ENCODE measurements around the gene FAIM. TPM values are rescaled to one million over a fixed set of nuclear protein-coding genes. Genes with fewer than 3 reads are reported as not detected.
"Not testable (repeated sequence)": the region's sequence is repeated elsewhere in the genome, so short reads cannot be mapped to it uniquely, and the experiment has no call there.

The FAIM gene
- total RNA-seq, 4 donors from 2014 or later: 5.1 to 12.5 (median 7.1) TPM

DNA sequence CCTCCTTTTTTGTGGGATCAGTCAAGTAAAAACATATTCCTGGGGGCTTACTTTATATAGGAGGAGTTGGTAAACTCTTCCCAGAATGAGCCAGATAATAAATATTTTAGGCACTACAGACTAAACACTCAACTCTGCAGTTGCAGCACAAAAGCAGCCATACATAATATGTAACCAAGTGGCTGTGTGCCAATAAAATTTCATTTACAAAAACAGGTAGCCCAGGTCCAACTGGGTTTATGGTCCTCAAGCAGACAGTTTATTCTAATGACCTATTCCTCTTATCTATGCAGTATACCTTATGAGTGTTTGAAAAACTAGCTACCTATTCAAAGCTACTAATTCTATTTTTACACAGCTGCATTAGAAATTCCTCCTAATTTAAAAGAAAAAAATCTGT lies 61.8 kb downstream of the FAIM start:
- TF ChIP-seq POLR2A (IDR thresholded peaks at IDR 0.05): no peak
- TF ChIP-seq, protein P1, sequence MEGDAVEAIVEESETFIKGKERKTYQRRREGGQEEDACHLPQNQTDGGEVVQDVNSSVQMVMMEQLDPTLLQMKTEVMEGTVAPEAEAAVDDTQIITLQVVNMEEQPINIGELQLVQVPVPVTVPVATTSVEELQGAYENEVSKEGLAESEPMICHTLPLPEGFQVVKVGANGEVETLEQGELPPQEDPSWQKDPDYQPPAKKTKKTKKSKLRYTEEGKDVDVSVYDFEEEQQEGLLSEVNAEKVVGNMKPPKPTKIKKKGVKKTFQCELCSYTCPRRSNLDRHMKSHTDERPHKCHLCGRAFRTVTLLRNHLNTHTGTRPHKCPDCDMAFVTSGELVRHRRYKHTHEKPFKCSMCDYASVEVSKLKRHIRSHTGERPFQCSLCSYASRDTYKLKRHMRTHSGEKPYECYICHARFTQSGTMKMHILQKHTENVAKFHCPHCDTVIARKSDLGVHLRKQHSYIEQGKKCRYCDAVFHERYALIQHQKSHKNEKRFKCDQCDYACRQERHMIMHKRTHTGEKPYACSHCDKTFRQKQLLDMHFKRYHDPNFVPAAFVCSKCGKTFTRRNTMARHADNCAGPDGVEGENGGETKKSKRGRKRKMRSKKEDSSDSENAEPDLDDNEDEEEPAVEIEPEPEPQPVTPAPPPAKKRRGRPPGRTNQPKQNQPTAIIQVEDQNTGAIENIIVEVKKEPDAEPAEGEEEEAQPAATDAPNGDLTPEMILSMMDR (IDR thresholded peaks at IDR 0.05): no peak
- no peak for DNase-seq (ENCODE audit: low spot score in 2 of 2)
- intact Hi-C loops (cut with DNase I; ENCODE audit: low total_unique reads): no loop called here
- H3K4me3 ChIP-seq (ENCODE audit: low read depth, poor library complexity, severe bottlenecking): no peak overlapping the region

DNA sequence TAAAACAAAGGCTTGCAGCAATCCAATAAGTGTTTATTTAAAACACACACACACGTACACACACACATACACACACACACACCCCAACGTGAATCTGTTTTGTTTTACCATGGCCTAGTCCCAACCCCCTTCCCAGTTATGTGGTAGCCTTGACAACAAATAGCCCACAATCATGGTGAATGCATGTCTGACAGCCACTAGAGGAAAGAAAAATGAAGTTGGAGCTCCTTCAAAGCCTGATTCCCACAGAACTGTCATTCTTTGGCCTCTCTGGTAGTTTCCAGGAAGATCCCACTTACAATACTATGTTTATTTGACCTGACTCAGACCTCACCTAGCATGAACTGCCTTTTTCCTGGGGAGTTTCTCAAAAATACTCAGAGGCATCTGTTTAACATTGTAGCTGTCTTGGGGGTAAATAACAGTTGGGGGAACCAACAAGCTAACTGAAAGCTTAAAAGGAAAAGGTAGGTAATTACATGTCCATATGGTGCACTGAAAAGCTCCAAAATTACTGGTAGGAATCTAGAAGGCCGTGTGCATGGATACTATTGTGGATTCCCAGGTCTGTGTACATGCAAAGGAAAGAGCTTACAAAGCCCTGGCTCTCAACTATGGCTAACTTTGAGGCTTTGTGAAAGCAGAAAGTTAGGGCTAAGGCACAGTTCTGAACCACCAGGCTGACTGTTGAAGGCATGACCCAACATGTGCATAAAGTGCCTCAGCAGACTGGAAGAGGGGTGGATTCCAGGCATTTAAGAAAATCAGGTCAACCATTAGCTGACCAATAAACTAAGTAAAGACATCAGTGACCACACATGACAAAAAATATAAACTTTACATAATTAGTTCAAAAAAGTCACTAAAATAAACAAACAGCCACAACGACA lies 65.3 kb downstream of the FAIM start:
- TF ChIP-seq POLR2A (IDR thresholded peaks at IDR 0.05): no peak
- TF ChIP-seq, protein P1 (IDR thresholded peaks at IDR 0.05): no peak
- intact Hi-C loops (cut with DNase I; ENCODE audit: low total_unique reads): no loop called here
- no peak for DNase-seq (ENCODE audit: low spot score in 2 of 2)
- no peak overlapping the region for H3K4me3 ChIP-seq (ENCODE audit: low read depth, poor library complexity, severe bottlenecking)
- 66 to 79% methylated on average over 4 of the region's 4 CpGs for WGBS, 2 donors

DNA sequence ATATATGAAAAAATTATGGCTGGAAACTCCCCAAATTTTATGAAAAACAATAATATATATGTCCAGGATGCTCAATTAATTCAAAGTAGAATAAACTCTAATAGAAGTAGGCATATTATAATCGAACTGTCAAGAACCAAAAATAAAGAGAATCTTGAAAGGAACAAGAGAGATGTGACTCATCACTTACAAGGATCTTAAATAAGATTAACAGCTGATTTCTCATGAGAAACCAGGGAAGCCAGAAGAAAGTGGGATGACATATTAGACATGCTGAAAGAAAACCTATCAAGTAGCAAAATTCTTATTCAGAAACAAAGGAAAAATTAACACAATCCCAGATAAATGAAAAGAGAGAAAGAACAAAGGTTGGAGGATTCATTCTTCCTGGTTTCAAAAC lies 66.8 kb downstream of the FAIM start:
- no peak for TF ChIP-seq POLR2A (IDR thresholded peaks at IDR 0.05)
- TF ChIP-seq, protein P1 (IDR thresholded peaks at IDR 0.05): no peak
- WGBS, 2 donors: 92 to 100% methylated on average over 1 of the region's 1 CpG
- no peak for DNase-seq (ENCODE audit: low spot score in 2 of 2)
- no peak overlapping the region for H3K4me3 ChIP-seq (ENCODE audit: low read depth, poor library complexity, severe bottlenecking)
- intact Hi-C loops (cut with DNase I; ENCODE audit: low total_unique reads): no loop called here

DNA sequence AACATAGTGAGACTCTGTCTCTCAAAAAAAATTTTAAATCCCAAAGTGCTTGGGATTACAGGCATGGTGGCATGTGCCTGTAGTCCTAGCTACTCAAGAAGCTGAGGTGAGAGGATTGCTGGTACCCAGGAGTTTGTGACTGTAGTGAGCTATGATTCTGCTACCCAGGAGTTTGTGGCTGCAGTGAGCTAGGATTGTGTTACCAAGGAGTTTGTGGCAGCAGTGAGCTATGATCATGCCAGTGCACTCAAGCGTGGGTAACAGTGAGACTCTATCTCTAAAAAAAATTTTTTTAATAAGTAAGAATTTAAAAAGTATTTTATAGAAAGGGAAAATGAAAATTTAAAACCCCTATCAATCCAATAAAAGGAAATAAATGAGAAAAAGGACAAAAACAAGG lies 69.5 kb downstream of the FAIM start:
- WGBS, 2 donors: 97 to 100% methylated on average over 1 of the region's 1 CpG
- no peak for DNase-seq (ENCODE audit: low spot score in 2 of 2)
- intact Hi-C loops (cut with DNase I; ENCODE audit: low total_unique reads): no loop called here
- TF ChIP-seq, protein P1 (IDR thresholded peaks at IDR 0.05): no peak
- TF ChIP-seq POLR2A (IDR thresholded peaks at IDR 0.05): no peak
- H3K4me3 ChIP-seq (ENCODE audit: low read depth, poor library complexity, severe bottlenecking): no peak overlapping the region

DNA sequence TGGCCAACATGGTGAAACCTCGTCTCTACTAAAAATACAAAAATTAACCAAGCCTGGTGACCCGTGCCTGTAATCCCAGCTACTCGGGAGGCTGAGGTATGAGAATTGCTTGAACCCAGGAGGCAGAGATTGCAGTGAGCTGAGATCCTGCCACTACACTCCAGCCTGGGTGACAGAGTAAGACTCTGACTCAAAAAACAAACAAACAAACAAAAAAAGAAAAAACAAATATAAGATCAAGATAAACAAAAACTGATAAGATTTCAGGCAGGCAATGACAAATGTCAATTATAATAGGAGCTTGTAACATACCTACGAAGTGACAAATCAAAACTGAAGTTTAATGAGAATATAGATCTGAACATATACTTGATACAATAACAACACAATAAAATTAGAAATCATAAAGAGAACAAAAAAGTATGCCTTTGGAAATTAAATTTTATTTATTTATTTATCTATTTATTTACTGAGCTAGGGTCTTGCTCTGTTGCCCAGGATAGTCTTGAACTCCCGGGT lies 70.4 kb downstream of the FAIM start:
- WGBS, 2 donors: 94 to 97% methylated on average over 5 of the region's 5 CpGs
- no peak for TF ChIP-seq POLR2A (IDR thresholded peaks at IDR 0.05)
- TF ChIP-seq, protein P1 (IDR thresholded peaks at IDR 0.05): no peak
- intact Hi-C loops (cut with DNase I; ENCODE audit: low total_unique reads): no loop called here

DNA sequence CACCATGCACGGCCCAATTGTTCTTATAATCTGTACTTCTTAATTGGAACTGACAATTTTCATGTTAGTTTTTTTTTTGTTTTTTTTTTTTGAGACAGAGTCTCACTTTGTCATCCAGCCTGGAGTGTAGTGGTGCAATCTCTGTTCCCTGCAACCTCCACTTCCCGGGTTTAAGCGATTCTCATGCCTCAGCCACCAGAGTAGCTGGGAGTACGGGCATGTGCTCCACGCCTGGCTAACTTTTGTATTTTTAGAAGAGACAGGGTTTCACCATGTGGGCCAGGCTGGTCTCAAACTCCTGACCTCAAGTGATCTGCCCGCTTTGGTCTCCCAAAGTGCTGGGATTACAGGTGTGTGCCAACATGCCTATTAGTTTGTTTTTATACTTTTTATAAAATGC lies 72.4 kb downstream of the FAIM start:
- WGBS, 2 donors: 98% methylated on average over 6 of the region's 6 CpGs
- intact Hi-C loops (cut with DNase I; ENCODE audit: low total_unique reads); H3K4me3 ChIP-seq (ENCODE audit: low read depth, poor library complexity, severe bottlenecking); DNase-seq (ENCODE audit: low spot score in 2 of 2): not testable (repeated sequence)

More for the DNA sequence above, 70.4 kb downstream of the FAIM start:
- no peak for DNase-seq (ENCODE audit: low spot score in 2 of 2)
- no peak overlapping the region for H3K4me3 ChIP-seq (ENCODE audit: low read depth, poor library complexity, severe bottlenecking)
